Measurements from ENCODE around the gene PSMC2.
"Not testable (repeated sequence)": the region's sequence is repeated elsewhere in the genome, so short reads cannot be mapped to it uniquely, and the experiment has no call there.

The PSMC2 gene

GRCh38 chr7:103379270-103379975 is 32.0 kb downstream of the PSMC2 start:
- no peak for DNase-seq (ENCODE audit: low spot score)

- no peak for DNase-seq (ENCODE audit: low spot score)
Measured at GRCh38 chr7:103380395-103381191, 33.1 kb downstream of the PSMC2 start.

DNA sequence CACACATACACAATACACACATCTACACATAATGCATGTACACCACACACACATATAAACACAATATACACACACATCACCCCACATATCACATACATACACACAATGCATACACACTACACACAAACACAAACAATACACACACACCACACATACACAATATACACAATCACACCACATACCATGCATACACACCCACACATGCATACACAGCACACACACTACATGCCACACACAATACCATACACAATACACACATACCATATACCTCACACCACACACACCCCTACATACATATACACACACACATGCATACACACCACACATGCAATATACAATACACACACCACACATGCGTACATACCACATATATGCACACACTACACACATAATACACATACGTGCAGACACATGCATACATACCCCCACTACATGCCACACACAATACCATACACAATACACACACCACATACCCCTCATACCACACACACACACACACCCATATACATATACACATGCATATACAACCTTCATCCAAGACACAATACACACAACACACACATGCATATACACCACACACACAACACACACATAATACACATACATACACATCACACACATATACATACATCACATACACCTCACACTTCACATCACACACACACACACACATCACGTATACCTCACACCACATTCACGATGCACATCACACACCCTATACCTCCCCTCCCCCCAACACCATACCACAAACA is 34.0 kb downstream of the PSMC2 start:
- DNase-seq (ENCODE audit: low spot score) = no peak

DNA sequence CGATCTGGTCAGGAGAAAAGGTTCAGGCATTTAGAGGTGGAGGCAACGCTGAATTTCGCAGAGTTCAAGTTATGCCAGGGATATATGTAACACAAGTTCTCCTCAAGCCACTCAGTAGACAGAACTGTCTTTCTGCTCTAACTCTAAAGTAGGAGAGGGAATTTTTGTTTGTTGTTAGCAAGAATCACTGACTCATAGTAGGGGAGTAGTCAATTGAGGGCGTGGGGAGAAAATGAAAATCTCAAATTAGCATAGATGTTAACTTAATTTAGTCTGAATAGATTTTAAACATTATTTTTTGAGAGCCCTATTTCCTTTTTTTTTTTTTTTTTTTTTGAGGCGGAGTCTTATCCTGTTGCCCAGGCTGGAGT is 34.6 kb downstream of the PSMC2 start:
- DNase-seq (ENCODE audit: low spot score) = no peak

GRCh38 chr7:103387242-103387641 is 39.8 kb downstream of the PSMC2 start:
- no peak for DNase-seq (ENCODE audit: low spot score)

DNA sequence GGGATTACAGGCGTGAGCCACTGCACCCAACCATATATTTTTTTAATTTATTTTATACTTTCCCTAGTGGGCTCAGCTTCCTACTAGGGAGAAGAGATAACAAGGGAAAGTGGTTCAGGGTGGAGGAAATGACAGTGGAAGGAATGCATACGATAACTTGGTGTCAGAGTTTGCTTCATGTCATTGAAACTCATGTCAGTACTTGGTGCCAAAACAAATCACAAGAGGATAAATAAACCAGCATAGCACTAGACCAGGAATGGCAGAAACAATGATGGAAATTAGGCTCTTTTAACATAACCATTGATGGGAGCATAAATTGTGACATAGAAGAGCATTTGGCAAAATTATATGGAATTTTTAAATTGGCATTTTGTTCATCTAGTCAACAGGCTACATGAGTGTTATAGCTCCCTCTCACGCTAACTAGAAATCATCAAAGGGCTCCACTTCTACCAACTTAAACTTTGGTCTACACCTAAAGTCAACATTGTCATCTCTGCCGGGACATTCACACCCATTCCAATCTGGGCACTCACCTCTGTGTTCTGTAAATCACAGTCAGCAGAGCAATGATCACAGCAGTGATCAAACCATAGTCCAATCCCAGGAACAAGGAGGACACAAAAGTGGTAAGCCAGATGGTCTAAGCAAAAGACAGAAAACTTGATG is 41.2 kb downstream of the PSMC2 start:
- DNase-seq (ENCODE audit: low spot score) = no peak

DNA sequence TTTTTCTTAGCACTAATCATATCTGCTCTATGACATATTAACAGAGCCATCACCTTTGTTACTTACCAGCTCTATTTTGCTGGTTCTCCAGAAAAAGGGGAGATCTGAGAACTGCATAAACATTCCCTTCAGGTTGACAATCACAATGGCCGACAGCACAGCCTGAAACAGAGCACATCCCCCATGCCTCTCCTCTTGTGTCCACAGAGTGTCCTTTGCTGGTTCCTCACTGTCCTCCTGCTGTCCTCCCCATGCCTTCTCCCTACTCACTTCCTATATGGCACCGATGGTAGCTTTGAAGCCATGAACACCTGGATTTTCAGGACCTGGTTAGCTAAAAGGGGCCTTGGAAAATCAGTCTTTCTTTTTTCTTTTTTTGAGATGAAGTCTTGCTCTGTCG is 41.8 kb downstream of the PSMC2 start:
- DNase-seq (ENCODE audit: low spot score) = no peak

DNA sequence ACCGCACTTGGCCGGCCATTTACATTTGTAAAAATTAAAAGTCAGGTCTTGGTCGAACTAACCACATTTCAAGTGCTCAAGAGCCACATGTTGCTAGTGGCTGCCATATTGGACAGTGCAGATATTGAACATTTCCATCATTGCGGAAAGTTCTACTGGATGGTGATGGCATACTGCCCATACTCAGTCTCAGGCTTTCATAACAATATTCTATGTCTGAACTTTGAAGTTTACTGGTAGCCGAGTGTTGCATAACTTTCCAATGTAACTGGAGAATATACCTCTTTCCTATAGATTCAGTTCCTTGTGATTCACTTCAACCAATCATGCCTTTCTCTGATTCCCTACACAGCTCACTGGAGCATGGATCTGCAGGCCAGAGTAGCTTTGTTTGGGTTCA is 43.7 kb downstream of the PSMC2 start:
- no peak for DNase-seq (ENCODE audit: low spot score)

- no peak for DNase-seq (ENCODE audit: low spot score)
Measured at GRCh38 chr7:103391976-103392375, 44.5 kb downstream of the PSMC2 start.

DNA sequence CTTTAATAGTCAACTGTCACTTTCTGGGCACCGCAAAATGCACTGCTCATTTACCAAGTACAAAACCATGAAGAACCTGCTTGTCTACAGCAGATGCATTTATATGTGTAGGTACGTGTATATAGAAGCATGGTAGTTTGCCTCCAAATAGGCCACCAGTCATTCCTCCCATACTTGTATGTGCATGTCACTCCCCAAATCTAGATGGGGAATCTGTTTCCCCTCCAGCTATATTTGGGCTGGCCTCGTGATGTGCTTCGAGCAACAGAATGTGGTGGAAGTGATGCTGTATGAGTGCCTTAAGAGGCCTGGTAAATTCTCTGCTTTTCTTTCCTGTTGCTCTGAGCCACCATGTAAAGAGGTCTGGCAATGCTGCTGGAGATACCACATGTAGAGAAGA is 47.1 kb downstream of the PSMC2 start:
- no peak for DNase-seq (ENCODE audit: low spot score)

- DNase-seq (ENCODE audit: low spot score) = no peak
Measured at GRCh38 chr7:103395071-103395470, 47.6 kb downstream of the PSMC2 start.

DNA sequence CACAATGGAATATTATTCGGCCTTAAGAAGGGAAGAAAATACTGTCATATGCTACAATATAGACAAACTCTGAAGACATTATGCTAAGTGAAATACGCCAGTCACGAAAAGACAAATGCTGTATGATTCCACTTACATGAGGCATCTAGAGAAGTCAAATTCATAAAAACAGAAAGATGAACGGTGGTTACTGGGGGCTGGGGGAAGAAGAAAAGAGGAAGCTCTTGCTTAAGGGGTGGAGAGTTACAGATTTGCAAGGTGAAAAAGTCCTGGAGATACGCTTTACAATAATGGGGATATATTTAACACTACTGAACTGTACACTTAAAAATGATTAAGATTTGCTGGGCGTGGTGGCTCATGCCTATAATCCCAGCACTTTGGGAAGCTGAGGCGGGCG is 49.0 kb downstream of the PSMC2 start:
- no peak for DNase-seq (ENCODE audit: low spot score)

GRCh38 chr7:103398483-103399127 is 51.2 kb downstream of the PSMC2 start:
- no peak for DNase-seq (ENCODE audit: low spot score)

- not testable (repeated sequence) for DNase-seq (ENCODE audit: low spot score)
Measured at GRCh38 chr7:103399687-103400086, 52.2 kb downstream of the PSMC2 start.

DNA sequence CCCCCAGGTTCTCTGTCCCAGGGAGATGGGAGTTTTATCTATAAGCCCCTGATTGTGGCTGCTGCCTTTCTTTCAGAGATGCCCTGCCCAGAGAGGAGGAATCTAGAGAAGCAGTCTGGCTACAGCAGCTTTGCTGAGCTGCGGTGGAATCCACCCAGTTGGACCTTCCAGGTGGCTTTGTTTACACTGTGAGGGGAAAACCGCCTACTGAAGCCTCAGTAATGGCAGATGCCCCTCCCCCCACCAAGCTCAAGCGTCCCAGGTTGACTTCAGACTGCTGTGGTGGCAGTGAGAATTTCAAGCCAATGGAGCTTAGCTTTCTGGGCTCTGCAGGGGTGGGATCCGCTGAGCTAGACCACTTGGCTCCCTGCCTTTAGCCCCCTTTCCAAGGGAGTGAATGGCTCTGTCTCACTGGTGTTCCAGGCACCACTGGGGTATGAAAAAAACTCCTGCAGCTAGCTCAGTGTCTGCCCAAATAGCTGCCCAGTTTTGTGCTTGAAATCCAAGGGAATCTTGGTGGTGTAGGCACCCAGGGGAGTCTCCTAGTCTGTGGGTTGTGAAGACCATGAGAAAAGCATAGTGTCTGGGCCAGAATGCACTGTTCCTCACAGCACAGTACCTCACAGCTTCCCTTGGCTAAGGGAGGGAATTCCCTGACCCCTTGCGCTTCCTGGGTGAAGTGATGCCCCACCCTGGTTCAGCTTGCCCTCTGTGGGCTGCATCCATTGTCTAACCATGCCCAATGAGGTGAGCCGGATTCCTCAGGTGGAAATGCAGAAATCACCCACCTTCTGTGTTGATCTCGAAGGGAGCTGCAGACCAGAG is 58.6 kb downstream of the PSMC2 start:
- DNase-seq (ENCODE audit: low spot score) = not testable (repeated sequence)

DNA sequence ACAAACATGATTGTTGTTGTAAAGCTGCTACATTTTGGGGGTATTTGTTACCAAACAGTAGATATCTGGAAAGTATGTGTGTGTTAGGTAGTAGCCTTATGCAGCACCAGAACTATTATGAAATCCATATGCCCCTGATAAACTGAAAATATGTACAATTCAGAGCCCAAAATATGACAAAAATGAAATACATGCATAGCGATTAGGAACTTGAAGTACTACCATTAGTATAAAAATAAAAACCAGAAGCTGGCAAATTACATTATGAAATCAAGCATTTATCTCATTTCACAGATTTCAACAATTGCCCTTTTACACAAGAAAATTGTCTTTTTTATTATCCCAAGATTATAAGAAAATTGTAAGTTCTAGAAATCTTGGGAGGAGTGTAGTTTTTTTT is 64.7 kb downstream of the PSMC2 start:
- no peak for DNase-seq (ENCODE audit: low spot score)

- DNase-seq (ENCODE audit: low spot score) = no peak
Measured at GRCh38 chr7:103413407-103413806, 66.0 kb downstream of the PSMC2 start.

DNA sequence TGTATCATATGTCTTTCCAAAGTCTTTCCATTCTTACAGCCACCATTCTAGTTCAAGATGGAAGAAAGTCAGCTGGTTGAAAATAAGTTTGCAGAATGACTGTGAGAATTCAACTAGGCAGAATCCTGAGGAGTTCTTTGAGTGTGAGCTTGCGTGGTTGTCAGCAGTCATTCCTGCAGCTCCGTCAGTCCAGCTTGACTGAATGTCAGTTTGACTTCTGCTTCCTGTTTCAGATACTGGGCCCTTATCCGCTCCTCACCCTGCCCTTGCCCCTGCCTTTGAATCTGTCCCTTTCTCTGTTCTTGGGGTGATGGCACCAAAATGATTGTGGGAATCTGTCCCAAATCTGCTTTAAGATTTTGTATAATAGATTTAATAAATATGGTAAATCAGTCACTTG is 70.8 kb downstream of the PSMC2 start:
- DNase-seq (ENCODE audit: low spot score) = no peak
